Left hindlimb (tissue), 1 donor: Measurements from ENCODE around the gene KRTAP19-3.
"Not testable (repeated sequence)": the region's sequence is repeated elsewhere in the genome, so short reads cannot be mapped to it uniquely, and the experiment has no call there.

ENCODE experiments used
- DNase-seq: peaks from one replicate; pipeline ENCODE4 v3.0.0-alpha.2; 2018

Gene KRTAP19-3

DNA sequence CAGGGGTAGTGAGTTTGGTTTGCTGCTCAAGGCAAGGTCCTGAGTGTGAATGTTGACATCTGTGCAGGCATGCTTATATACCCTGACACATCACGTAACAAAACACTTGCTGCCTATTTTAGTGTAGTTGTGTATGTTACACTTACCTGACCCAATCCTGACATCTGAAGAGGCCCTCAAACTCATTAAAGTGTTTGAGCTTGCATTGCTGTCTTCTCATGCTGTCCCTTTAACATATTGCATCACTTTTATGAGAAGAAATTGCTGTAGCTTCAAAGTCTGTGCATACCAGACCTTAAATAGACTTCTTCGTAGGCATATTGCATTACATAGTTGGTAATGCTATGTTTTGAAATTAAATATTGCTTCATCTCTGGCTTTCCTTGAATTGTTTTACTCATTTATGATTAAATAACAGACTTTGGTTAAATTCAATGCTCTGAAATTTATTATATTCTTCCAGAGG lies at the start of gene KRTAP19-3:
TSS of gene KRTAP19-3 (minus strand) at position 51 of the 466 bp plus-strand sequence. CDS start 56 bp downstream, outside the sequence.
- DNase-seq: no peak

DNA sequence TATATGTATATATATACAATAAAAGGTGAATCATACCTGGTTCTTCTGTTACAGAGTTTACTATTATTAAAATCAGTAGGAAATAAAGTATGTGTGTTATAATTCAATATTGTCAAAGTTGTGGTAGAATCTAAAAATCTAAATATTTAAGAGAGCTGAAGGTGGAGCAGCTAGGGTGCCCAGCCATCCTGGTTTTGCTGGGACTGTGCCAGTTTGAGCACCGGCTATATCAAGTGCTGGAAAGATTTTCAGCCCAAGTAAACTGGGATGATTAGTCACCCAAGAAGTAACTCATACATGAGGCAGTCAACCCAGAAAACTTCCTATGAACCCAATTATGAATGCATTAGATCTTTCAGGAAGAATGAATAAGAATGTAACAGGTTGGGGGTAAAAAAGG lies 27.1 kb upstream of the KRTAP19-3 start:
- no peak for DNase-seq

DNA sequence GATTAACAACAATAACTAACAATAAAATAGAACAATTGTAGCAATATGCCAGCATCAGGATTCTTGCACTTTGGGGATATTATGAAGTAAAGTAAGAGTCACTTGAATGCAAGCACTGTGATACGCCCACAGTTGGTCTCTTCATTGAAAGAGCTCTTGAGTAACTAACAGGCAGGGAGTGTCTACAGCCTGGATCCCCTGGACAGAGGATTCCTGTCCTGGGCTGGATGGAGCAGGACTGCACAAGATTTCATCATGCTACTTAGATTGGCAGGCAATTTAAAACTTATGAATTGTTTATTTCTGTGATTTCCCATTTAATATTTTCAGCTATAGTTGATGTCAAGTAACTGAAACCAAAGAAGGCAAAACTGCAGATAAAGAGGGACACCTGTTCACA lies 23.9 kb upstream of the KRTAP19-3 start:
- no peak for DNase-seq

DNA sequence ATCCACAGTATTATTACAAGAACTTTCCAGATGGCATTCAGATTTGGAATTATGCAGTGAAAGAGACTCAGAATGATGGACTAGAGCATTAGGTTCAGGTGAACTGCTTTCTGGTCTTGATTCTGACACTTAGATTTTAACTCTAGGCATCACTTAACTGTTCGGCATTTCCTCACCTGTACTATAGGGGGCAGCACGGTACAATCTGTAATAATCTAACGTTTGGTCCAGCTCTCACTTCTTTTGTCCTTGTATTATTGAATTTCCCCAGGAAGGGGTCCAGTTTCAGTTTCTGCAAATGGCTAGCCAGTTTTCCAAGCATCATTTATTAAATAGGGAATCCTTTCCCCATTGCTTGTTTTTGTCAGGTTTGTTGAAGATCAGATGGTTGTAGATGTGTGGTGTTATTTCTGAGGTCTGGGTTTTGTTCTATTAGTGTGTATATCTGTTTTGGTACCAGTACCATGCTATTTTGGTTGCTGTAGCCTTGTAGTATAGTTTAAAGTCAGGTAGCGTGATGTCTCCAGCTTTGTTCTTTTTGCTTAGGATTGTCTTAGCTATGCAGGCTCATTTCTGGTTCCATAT lies 13.9 kb upstream of the KRTAP19-3 start:
- not testable (repeated sequence) for DNase-seq

DNA sequence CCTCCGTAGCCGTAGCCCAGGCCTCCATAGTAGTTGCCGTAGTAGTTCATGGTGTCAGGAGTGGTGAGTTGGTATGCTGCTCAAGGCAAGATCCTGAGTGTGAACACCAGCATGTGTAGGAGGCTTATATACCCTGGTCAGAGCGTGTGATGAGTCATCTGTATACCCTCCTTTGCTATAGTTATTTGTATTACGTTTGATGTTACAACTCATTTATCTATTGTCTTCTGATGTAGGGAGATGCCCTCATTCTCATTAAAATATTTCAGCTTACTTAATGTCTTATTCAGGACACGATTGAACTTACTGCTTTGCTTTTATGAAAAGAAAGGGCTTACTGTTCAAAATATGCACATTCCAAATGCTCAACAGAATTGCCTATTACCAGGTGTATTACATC lies 10.2 kb upstream of the KRTAP19-3 start, which contains the start of gene KRTAP19-5:
TSS of gene KRTAP19-5 (minus strand) at position 101 of the 400 bp plus-strand sequence. CDS start at position 50, 51 bp downstream.
- no peak for DNase-seq

DNA sequence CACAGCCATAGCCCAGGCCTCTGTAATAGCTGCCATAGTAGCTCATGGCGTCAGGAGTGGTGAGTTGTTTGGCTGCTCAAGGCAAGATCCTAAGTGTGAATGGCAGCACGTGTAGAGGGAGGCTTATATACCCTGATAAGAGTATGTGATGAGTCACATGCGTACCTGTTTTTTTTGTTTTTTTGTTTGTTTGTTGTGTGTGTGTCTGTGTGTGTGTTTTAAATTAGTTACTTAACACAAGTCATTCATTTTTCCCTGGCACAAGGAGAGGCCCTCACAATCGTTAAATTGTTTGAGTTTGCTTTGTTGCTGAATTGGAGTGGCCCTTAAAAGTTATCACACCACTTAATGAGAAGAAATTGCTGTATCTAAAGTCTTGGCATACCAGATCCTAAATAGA lies 5.3 kb upstream of the KRTAP19-3 start, which contains the start of gene KRTAP19-4:
TSS of gene KRTAP19-4 (minus strand) at position 101 of the 400 bp plus-strand sequence. CDS start at position 46, 55 bp downstream.
- no peak for DNase-seq

DNA sequence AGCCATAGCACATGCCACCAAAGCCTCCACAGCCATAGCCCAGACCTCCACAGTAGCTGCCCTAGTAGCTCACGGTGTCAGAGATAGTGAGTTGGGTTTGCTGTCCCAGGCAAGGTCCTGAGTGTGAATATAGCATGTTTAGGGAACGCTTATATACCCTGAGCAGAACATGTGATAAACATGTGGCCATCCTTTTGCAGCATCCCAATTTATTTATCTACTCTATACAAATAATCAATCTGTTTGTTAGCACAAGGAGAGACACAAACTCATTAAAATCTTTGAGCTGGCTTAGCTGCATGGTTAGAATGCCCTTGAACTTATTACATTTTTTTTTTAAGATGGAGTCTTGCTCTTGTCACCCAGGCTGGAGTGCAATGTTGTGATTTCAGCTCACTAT lies 4.5 kb downstream of the KRTAP19-3 start, which contains the start of gene KRTAP19-2:
TSS of gene KRTAP19-2 (minus strand) at position 101 of the 400 bp plus-strand sequence. CDS start at position 13, 88 bp downstream.
- DNase-seq: no peak

DNA sequence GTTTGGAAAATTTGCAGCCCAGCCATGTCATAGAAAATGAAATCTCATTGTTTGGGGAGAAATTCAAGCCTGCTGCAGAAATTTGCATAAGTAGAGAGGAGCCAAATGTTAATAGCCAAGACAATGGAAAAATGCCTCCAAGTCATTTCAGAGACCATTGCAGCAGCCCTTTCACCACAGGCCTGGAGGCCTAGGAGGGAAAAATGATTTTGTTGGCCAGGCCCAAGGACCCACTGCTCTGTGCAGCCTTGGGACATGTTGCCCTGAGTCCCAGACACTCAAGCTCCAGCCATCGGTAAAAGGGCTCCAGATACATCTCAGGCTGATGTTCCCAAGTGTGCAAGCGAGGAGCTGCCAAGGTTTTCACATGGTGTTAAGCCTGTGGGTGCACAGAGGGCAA lies 5.6 kb downstream of the KRTAP19-3 start:
- DNase-seq: no peak

DNA sequence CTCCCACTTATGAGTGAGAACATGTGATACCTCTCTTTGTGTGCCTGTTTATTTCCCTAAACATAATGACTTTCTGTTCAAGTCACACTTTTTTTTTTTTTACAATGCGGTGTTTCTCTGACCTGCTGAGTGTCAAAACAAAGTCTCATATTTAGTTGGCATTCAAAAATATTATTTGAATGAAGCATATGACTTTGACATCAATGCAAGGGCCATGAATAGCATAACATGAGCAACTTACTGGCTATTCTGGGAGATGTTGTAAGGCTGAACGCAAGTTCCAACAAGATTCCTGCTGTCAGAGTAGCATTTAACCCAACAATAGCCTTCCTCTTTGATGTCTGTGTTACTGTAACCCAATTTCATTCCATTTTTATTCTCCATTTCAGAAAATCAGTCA lies 9.7 kb downstream of the KRTAP19-3 start:
- no peak for DNase-seq

DNA sequence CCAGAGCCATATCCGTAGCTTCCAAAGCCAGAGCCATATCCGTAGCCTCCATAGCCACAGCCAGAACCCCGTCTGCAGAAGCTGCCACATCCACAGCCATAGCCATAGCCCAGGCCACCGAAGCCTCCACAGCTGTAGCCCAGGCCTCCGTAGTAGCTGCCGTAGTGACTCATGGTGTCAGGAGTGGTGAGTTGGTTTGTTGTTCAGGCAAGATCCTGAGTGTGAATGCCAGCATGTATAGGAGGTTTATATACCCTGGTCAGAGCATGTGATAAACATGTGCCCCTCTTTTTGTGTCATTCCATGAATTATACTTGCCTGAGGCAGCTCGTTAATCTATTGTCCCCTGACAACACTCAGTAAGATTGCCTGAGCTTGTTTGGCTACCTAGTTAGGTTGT lies 11.7 kb downstream of the KRTAP19-3 start, which contains the start of gene KRTAP19-1:
TSS of gene KRTAP19-1 (minus strand) at position 223 of the 400 bp plus-strand sequence. CDS start at position 173, 50 bp downstream.
- no peak for DNase-seq

DNA sequence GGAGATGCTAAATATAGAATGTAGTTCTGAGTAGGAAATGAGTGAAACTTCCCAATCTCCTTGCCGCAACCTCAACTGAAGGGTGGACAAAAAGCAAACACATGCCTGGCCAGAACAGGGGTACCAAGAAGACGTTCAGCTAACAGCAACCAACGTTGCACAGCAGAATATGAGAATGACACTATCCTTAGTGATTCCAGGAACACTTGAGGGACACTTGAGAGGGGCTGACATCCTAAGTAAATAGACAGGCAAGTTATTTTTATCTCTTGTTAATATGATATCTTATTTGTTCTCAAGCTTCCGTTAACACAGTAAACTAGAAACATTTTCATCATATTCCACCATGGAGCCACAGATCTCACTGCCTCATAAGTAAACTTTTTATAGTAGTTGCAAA lies 12.6 kb downstream of the KRTAP19-3 start:
- DNase-seq: no peak

DNA sequence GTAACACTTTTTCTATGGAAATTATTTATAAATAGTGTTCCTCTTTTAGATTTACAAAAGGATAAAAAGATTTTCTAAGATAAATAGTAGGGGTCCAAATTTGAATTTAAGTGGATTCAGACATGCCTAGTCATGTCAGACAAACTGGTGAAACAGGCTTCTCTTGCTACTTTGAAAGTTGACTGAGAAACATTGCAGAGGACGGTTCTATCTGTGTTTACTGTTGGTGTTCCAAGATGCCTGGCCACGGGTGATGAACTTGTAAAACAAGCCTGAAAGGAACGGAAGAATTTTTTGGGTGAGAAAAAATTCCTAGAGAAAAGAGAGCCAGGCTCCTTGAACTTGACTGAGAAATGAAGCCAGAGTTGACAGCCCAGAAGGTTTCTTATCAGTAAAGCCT lies 13.8 kb downstream of the KRTAP19-3 start:
- no peak for DNase-seq

DNA sequence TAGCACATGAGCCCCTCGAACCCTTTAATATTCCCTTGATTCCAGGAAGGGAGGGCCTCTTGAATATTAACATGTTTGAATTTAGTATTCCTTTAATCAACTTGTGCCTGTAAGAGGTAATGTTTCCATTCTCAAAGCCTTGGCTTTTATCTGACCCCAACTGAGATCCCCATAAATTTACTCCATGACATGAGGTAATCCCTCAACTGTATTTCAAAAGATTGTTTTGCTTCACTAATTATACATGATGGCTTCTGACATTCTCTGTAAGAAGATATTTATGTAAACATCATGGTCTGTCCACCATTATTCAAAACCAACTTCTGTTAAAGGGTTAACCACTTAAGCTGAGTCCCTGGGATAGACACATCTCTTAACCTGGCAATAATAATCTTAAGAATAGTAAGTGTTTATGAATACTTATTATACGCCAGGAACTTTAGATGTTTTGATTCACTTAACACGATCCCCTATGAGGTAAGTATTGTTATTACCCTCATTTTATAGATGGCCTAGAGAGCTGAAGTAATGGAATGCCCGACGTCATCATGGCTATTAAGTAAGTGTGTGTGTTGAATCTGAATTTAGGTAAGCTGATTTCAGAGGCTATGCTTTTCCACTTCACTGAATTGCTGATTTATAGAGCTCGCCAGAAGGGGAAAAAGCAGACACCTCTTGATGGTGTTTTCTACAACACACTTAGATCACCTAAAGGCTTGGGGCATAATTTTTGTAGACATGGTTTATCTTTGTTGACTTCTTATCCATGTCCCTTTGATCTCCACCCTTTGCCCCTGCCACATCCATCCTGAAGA lies 22.7 kb downstream of the KRTAP19-3 start:
- DNase-seq: no peak

DNA sequence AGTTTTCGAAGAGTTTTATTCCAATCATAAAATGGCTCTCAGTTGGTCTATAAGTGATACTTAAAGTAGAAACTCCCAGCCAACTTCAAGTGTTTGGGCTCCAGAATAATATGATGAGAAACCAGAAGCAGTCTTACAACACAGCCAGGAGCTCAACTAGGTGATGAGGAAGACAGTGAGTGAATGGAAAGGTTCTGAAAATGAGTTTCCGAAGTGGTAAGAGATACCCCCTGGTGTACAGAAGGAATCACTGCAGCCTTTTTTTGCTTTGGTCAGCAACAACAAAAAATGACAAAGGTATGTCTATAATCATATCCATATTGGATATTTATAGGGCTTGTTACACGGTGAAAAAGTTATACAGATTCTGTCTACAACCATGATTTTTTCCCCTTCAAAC lies 28.1 kb downstream of the KRTAP19-3 start:
- no peak for DNase-seq

DNA sequence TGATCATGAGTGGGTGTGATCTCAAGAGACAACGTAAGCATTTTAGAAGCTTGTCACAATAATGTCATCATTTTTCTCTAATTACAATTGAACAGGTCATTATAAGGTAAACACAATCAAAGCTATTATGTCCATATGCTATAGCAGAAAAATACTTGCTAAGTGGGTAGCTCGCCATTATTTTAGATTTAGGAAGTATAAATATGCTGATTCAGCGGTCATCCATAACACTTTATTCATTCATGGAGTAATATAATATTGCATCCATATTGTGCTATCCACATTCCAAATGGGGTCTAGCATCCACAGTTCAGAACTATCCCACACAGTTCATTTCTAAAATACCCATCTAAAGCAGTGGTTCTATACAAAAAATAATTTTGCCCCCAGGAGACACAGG lies 43.3 kb downstream of the KRTAP19-3 start:
- DNase-seq: no peak

DNA sequence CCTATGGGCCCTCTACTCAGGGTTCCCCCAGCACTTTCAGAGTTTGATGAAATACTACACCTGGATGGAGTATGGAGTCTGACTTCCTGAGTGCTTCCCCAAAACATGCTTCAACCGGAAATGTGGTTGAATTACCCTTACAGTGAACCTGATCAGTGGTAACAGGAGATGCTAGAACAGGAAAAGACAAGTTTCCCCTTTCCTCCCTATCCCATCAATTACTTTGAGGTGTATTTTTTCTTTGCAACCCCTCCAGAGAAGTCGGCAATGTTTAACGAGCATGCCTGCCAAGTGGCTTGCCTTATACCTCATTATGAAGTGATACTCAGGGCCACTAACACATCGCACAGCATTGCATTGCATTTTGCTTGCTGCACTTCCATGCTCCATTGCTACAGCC lies 44.8 kb downstream of the KRTAP19-3 start:
- no peak for DNase-seq

DNA sequence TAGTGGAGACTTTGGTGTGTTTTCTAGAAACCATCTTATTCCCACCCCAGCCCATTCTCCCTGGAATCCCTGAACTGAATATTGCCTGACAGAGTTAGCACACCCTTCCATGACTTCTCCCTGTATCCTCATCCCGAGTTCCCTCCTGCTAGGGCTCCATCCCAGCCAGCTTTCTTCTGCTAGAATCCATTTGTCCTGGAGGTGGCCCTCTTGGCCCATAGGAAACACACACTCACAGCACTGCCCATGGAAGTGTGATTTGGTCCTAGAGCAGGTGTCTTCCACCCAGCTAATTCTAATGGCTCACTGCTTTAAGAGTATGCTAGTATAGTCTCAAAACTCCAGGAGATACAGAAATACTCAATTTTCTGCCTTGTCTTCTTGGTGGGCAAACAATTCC lies 47.6 kb downstream of the KRTAP19-3 start:
- no peak for DNase-seq

DNA sequence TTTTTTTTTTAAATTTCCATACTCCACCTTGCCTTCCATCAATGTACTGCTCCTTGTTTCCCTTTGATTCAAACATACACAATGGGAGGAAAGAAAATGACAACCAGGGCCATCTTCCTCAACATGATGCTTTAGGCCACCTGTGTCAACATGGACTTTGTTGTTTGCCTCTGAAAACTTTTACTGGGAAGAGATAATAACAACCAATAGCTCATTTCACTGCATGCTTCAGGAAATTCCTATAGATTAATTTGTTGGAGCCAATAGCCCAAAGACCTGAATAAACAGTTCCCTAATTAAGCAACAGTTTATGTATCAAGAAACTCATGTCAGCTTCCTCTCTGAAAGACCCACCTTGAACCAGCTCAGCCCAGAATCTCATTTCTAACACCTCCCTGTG lies 48.6 kb downstream of the KRTAP19-3 start:
- no peak for DNase-seq
